ENCODE results near the gene LRRC59. TPM values are rescaled to one million over a fixed set of nuclear protein-coding genes. Genes with fewer than 3 reads are reported as not detected.

Gene LRRC59
- total RNA-seq, 1 experiment from 2014 or later = 106 TPM

- H3K14ac ChIP-seq (ENCODE audit: insufficient read depth, low read length) = peak within 1 kb of the TSS; percentile 1
- peak within 1 kb of the TSS in 2 of 3 experiments; percentile 1 to 34; a peak in 2 of 7 replicates for H3K27ac Mint-ChIP-seq
- no peaks in the 10 kb centered on the region; a peak in 2 of 7 replicates for H3K36me3 Mint-ChIP-seq (ENCODE audit: insufficient read depth in 1 of 3, low read depth in 3 of 3)
These were observed 28.6 kb upstream of the LRRC59 start, which contains the start of gene ACSF2 for GRCh38 chr17:50425682-50426471. ACSF2 (plus strand) TSS chr17:50426218; CDS start chr17:50426262, 44 bp downstream.

More at GRCh38 chr17:50425682-50426471, 28.6 kb upstream of the LRRC59 start, which contains the start of gene ACSF2:
- Histone ChIP-seq H4K5ac (ENCODE audit: insufficient read length, low read depth, low read length) (no peak within 1 kb of the TSS), H3K9me3 (ENCODE audit: control insufficient read depth, low read depth, low read length) (no peaks in the 10 kb centered on the region), H4K20me1 (ENCODE audit: control insufficient read depth, insufficient read depth, insufficient read length) (no peaks in the 10 kb centered on the region), H3T11ph (ENCODE audit: low read length) (no peak within 1 kb of the TSS), H2BK12ac (ENCODE audit: insufficient read length, low read depth, low read length) (peak within 1 kb of the TSS; percentile 36), H3K4me2 (ENCODE audit: insufficient read depth, insufficient read length, low read length) (peak within 1 kb of the TSS; percentile 55), H4K8ac (replicated peaks; ENCODE audit: insufficient read length, low read depth, low read length) (no peak within 1 kb of the TSS), H3K27ac (ENCODE audit: insufficient read length, low read depth, low read length) (no peak within 1 kb of the TSS), H3K27me3 (ENCODE audit: insufficient read depth, low read length) (no peaks in the 10 kb centered on the region; the same call in 1 of the 2 replicates), H2BK15ac (ENCODE audit: low read depth, low read length) (no peak within 1 kb of the TSS), H2AFZ (ENCODE audit: low read length) (no peak within 1 kb of the TSS), H3K4ac (ENCODE audit: low read depth, low read length) (no peak within 1 kb of the TSS), H2BK120ac (ENCODE audit: low read depth, low read length, poor library complexity, severe bottlenecking) (no peak within 1 kb of the TSS), H3K56ac (ENCODE audit: insufficient read length, low read depth, low read length) (no peak within 1 kb of the TSS), H3K4me1 (ENCODE audit: insufficient read depth, low read length) (no peaks in the 10 kb centered on the region; the same call in 1 of the 2 replicates), H3K18ac (ENCODE audit: insufficient read length, low read depth, low read length) (peak within 1 kb of the TSS; percentile 56), H3K79me2 (ENCODE audit: insufficient read depth, low read length) (no peaks in the 10 kb centered on the region), H2BK20ac (ENCODE audit: low read depth, low read length, poor library complexity, severe bottlenecking) (no peak within 1 kb of the TSS), H3K9ac (ENCODE audit: extremely low read depth, insufficient read length, low read length) (peak within 1 kb of the TSS; percentile 21), H3K79me1 (ENCODE audit: insufficient read depth, low read depth, low read length, poor library complexity, severe bottlenecking) (no peaks in the 10 kb centered on the region), H4K91ac (ENCODE audit: insufficient read length, low read depth, low read length) (no peak within 1 kb of the TSS), H2AK5ac (ENCODE audit: insufficient read length, low read length) (no peak within 1 kb of the TSS), H2BK5ac (ENCODE audit: insufficient read length, low read length) (no peak within 1 kb of the TSS), H3K23ac (ENCODE audit: insufficient read length, low read depth, low read length) (no peak within 1 kb of the TSS), H3K23me2 (ENCODE audit: insufficient read length, low read depth, low read length, poor library complexity, severe bottlenecking) (peaks cover 12% of the 10 kb centered on the region)
- no CpG with 5 or more reads among the region's 70 CpGs for WGBS (ENCODE audit: extremely low coverage, insufficient read length, low lambda C conversion rate)
- peak; percentile 83 for DNase-seq
- H3K9me3 Mint-ChIP-seq = no peaks in the 10 kb centered on the region; a peak in 1 of 5 replicates
- H3K4me3 Mint-ChIP-seq = peak within 1 kb of the TSS; percentile 71 to 84
- TF ChIP-seq CTCF (conservative IDR thresholded peaks at IDR 0.05) = no peak
- H3K27me3 Mint-ChIP-seq (ENCODE audit: low read depth) = peaks cover 19% of the 10 kb centered on the region
- peaks cover 16 to 20% of the 10 kb centered on the region in 2 experiments for H3K4me1 Mint-ChIP-seq
